HG03354 (cell line): ENCODE results near the gene FHOD1.
A peak's percentile ranks its signal among the peaks of the same experiment; 100 is the strongest.

Experiments
- ATAC-seq: cut with Tn5 transposase; IDR thresholded peaks from one replicate; pipeline ENCODE4 v1.9.1; 2021; ENCODE audit warnings: mild to moderate bottlenecking; ENCODE audit not compliant: unreplicated experiment, poor library complexity, severe bottlenecking

Gene FHOD1

DNA sequence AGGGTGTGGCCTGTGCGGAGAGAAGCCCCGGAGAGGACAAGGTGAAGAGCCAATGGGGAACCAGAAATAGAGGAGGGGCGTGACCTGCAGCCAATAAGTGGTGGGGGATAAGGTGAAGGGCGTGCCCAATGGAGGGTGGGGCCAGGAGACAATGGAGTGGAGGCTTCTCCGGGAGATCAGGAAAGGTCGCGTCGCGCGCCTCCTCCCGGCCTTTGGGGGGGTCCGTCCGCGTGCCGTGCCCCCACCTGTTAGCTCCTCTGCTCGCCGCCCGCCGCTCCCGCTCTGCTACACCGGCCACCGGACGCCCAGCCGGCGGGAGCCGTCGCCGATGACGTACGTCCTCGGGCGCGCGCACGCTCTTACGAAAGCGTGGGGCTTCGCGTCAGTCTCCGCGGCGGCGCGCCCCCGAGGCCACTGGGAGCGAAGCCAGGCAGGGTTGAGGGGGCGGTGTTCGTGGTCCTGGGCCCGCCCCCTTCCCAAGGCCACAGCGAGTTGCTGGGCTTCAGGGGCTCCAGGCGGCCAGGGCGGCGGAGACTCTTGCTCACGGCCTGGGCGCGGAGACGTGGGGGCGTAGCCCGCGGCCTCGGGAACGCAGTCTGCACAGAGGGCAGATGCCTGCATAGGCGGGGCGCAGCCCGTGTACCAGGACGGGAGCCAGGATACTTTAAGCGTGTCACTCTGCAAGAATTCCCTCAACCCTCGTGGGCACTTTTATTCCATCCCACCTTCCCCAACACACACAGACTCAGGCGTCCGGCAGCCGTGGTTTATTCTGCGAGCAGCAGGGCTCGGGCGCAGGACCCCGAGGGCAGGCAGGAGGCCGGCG lies 63.4 kb downstream of the FHOD1 start, which contains the start of gene MATCAP1:
Gene MATCAP1 (minus strand): TSS at position 337 of the 826 bp plus-strand sequence. CDS start 3,353 bp downstream, outside the sequence.
- peak; percentile 94 for ATAC-seq

GRCh38 chr16:67183284-67183626 lies 64.0 kb downstream of the FHOD1 start:
- no peak for ATAC-seq

GRCh38 chr16:67182288-67182687 lies 65.0 kb downstream of the FHOD1 start:
- no peak for ATAC-seq

DNA sequence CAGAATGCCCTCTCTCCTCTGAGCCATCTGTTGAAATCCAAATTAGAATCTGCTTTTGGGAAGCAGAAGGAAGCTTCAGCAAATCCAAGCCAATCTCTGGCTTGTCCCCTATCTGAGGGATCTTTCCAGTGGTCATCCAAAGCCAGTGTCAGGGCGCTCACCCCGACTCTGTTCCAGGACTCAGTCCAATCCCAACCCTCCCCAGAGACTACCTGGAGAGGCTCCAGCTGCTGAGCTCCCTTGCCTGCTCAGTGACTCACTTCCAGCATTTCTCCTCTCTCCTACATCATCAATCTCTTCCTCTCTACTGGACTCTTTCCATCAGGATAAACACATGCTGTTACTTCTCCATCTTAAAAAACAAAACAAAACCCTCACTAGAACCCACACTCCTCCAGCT lies 65.9 kb downstream of the FHOD1 start:
- no peak for ATAC-seq

DNA sequence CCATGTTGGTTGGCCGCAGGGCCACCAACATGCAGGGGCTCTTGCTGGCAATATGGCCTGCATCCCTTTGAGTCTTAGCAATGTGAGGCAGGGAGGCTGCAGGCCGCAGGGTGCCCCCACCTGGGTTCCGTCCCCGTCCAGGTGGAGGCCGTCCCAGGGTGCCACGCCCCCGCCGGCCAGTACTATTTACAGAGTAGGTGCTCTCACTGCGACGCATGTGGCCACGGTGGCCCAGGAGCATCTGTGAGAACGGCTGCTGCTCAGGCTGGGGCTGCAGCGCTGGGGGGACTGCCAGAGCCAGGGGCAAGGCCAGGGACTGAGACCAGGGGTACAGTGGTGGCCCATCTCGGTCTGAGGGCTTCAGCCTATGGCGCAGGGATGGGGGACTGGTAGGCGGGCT lies 67.1 kb downstream of the FHOD1 start:
- no peak for ATAC-seq

DNA sequence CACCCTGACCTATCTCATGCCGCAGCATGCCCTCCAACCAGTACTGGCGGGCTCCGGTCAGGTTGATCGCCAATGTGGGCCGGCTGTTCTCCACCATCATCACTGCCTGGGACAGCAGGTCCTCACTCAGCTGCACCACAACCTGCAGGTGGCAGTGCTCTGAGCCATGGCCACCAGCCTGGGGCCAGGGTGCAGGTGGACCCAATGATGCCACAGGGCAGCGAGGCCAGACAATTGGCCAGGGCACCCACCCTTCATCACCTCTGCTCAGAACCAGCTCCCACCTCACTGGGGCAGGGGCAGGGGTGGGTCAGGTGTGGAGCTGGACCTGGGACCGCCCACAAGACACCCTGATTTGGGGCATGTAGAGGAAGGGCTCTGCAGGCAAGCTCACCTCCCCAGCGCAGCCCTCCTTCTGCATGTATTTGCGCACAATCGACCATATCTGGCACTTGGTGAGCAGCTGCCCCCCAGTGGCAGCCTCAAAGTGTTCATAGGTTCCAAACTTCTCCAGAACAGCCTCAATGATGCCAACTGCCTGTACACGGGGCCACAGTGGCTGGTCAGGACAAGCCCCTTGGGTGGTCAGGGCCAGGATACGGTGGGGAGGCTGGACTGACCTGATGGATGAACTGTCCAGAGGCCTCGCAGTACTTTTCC lies 67.7 kb downstream of the FHOD1 start:
- no peak for ATAC-seq
